ENCODE results near the gene DLGAP1. TPM values are rescaled to one million over a fixed set of nuclear protein-coding genes. Genes with fewer than 3 reads are reported as not detected.

DLGAP1 gene
- total and polyA plus RNA-seq, 2 of the 13 experiments (the other 11 are each of a cell fraction or from before 2014, with no cell fraction given): 0.01 TPM; not detected in 1

- no peak for TF ChIP-seq ZKSCAN5 (CRISPR knock-in tag; IDR thresholded peaks at IDR 0.05)
Observed at GRCh38 chr18:3983351-3983969, 471.6 kb downstream of the DLGAP1 start (continued).

GRCh38 chr18:3982541-3982940 is 472.6 kb downstream of the DLGAP1 start:
- no peaks in the 10 kb centered on the region for H3K36me3 ChIP-seq (replicated peaks in 1 of 2; ENCODE audit: control insufficient read depth in 1 of 2, insufficient read depth in 2 of 2, low read length in 2 of 2)
- CTCF ChIA-PET (ENCODE audit: low intra/inter-chr PET ratio, low total read pairs): no interaction called here
- H4K20me1 ChIP-seq (ENCODE audit: insufficient read depth, low read length): no peaks in the 10 kb centered on the region
- H3K27ac ChIP-seq (ENCODE audit: extremely low read length, insufficient read depth, low read length): no peak overlapping the region
- H3K79me2 ChIP-seq (ENCODE audit: insufficient read depth, low read length): no peaks in the 10 kb centered on the region
- FAIRE-seq: no peak
- BruUV-seq (replicated peaks): no TSS peak
- no peak overlapping the region for H3K4me2 ChIP-seq (ENCODE audit: low read depth, low read length)
- WGBS (ENCODE audit: low lambda C conversion rate): 18% methylated on average over 3 of the region's 3 CpGs
- H2AFZ ChIP-seq (ENCODE audit: low read length): no peak overlapping the region
- H3K9me3 ChIP-seq (ENCODE audit: low read length): peaks cover 13% of the 10 kb centered on the region
- in situ Hi-C loops (cut with HindIII; ENCODE audit: extremely low pct_ligation_motif_present, low pct_unique_long_range_greater_than_20kb): no loop called here
- H3K4me3 ChIP-seq (replicated peaks in 1 of 3; ENCODE audit: insufficient read depth in 1 of 3, low read depth in 2 of 3, low read length in 3 of 3): no peak overlapping the region
- no peak overlapping the region for H3K9ac ChIP-seq (ENCODE audit: insufficient read depth, low read depth, low read length)
- POLR2A ChIA-PET: no interaction called here
- H3K4me1 ChIP-seq (ENCODE audit: insufficient read depth, low read length): no peaks in the 10 kb centered on the region
- no peak for DNase-seq (ENCODE audit: low spot score)
- no peak for ATAC-seq
- intact Hi-C loops (cut with micrococcal nuclease; ENCODE audit: unreplicated experiment): no loop called here
- H3K27me3 ChIP-seq (ENCODE audit: control insufficient read depth in 1 of 2, insufficient read depth in 2 of 2, low read length in 2 of 2): peaks cover 0 to 9% of the 10 kb centered on the region in 2 experiments; a peak in 3 of 5 replicates
- TF ChIP-seq CENPX (CRISPR knock-in tag; IDR thresholded peaks at IDR 0.05) (no peak), SNAPC4 (CRISPR knock-in tag; IDR thresholded peaks at IDR 0.05) (no peak), SIX1 (CRISPR knock-in tag; IDR thresholded peaks at IDR 0.05; ENCODE audit: borderline replicate concordance) (no peak), TOPORS (CRISPR knock-in tag; IDR thresholded peaks at IDR 0.05) (no peak), ATAD3A (CRISPR knock-in tag; IDR thresholded peaks at IDR 0.05) (no peak), ZNF180 (CRISPR knock-in tag; IDR thresholded peaks at IDR 0.05; ENCODE audit: borderline replicate concordance, low read depth) (no peak), HIVEP1 (CRISPR knock-in tag; IDR thresholded peaks at IDR 0.05) (no peak), HES4 (CRISPR knock-in tag; IDR thresholded peaks at IDR 0.05; ENCODE audit: borderline replicate concordance) (no peak), ZNF547 (CRISPR knock-in tag; IDR thresholded peaks at IDR 0.05) (no peak), JDP2 (CRISPR knock-in tag; IDR thresholded peaks at IDR 0.05; ENCODE audit: borderline replicate concordance) (no peak), FLYWCH1 (CRISPR knock-in tag; IDR thresholded peaks at IDR 0.05) (no peak), ZNF414 (CRISPR knock-in tag; IDR thresholded peaks at IDR 0.05) (no peak), ZNF768 (CRISPR knock-in tag; IDR thresholded peaks at IDR 0.05) (no peak), SCMH1 (CRISPR knock-in tag; IDR thresholded peaks at IDR 0.05; ENCODE audit: borderline replicate concordance) (no peak)

Data from HepG2 (cell line).